ENCODE results near the gene HOXC5.
"Not testable (repeated sequence)": the region's sequence is repeated elsewhere in the genome, so short reads cannot be mapped to it uniquely, and the experiment has no call there.

The HOXC5 gene

GRCh38 chr12:54037360-54038283 is 4.8 kb downstream of the HOXC5 start:
- peak overlapping the region; percentile 18 for H3K4me3 ChIP-seq (ENCODE audit: low read depth, low read length)
- H3K27me3 ChIP-seq (ENCODE audit: control insufficient read depth, insufficient read depth, low read length) = peaks cover 100% of the 10 kb centered on the region
- no peak overlapping the region for H3K9ac ChIP-seq (ENCODE audit: low read depth, low read length)
- peaks cover 2% of the 10 kb centered on the region for H3K4me1 ChIP-seq (ENCODE audit: control insufficient read depth, insufficient read depth, low read length)
- H3K9me3 ChIP-seq (ENCODE audit: control insufficient read depth, insufficient read depth, low read length) = no peaks in the 10 kb centered on the region
- H3K36me3 ChIP-seq (ENCODE audit: control insufficient read depth, insufficient read depth, low read length) = no peaks in the 10 kb centered on the region

DNA sequence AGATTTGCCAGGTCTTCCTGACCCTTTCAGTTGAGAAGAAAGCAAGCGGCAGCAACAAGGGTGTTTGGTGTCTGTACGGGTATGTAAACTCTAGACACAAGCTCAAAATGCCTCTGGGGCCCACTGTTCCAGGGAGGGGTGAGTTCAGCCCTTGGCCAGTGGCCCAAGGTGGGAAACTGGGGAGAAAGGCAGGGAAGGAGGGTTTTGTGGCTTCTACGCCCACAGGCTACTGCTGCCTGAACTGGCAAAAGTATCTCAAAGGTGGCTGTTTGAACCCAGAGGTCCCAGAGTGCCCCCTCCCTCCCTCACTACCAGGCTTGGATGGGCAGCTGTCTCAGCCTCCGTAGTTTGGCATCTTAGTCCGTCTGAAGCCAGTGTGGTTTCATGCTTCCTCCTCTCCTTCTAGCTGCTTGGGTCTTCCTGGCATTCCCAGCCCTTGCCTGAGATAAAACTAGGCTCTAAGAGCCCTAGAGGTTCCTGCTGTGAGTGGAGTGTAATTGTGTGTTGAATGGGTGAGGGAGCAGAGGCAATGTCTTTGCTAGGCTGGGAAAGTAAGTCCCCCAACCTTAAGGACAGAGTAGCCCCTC is 5.5 kb downstream of the HOXC5 start:
- no peak overlapping the region for H3K9ac ChIP-seq (ENCODE audit: low read depth, low read length)
- peaks cover 100% of the 10 kb centered on the region for H3K27me3 ChIP-seq (ENCODE audit: control insufficient read depth, insufficient read depth, low read length)
- H3K9me3 ChIP-seq (ENCODE audit: control insufficient read depth, insufficient read depth, low read length) = no peaks in the 10 kb centered on the region
- no peak overlapping the region for H3K4me3 ChIP-seq (ENCODE audit: low read depth, low read length)
- peaks cover 1% of the 10 kb centered on the region for H3K4me1 ChIP-seq (ENCODE audit: control insufficient read depth, insufficient read depth, low read length)
- H3K36me3 ChIP-seq (ENCODE audit: control insufficient read depth, insufficient read depth, low read length) = no peaks in the 10 kb centered on the region

DNA sequence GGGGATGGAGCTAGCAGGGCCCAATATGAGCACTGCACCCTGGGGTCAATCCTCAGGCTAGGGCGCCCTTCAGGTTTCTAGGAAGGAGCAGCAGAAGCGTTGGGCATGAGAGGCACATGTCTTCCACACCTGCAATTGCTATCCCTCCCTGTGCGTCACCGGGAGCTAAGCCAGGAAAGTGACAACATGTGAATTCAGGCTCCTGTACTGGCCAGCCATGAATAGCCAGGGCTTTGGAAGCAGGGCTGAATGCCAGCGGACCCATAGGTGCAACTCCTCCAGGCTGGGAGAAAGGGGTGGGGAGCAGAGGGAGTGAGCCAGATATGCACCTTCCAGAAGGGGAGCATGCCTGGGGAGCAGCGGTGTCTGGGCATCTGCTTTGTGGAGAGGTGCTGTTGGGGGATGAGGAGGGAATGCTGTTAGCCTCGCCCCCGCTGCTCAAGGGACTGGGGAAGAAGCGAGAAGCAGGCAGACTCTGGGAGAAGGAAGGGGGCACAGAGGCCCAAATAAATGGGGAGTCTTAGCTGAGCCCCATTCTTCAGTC is 6.1 kb downstream of the HOXC5 start:
- H3K9ac ChIP-seq (ENCODE audit: low read depth, low read length) = no peak overlapping the region
- H3K4me3 ChIP-seq (ENCODE audit: low read depth, low read length) = no peak overlapping the region
- H3K27me3 ChIP-seq (ENCODE audit: control insufficient read depth, insufficient read depth, low read length) = peaks cover 100% of the 10 kb centered on the region

GRCh38 chr12:54039417-54040147 is 6.7 kb downstream of the HOXC5 start:
- H3K36me3 ChIP-seq (ENCODE audit: control insufficient read depth, insufficient read depth, low read length) = no peaks in the 10 kb centered on the region
- no peak overlapping the region for H3K9ac ChIP-seq (ENCODE audit: low read depth, low read length)
- no peaks in the 10 kb centered on the region for H3K4me1 ChIP-seq (ENCODE audit: control insufficient read depth, insufficient read depth, low read length)
- no peaks in the 10 kb centered on the region for H3K9me3 ChIP-seq (ENCODE audit: control insufficient read depth, insufficient read depth, low read length)
- no peak overlapping the region for H3K4me3 ChIP-seq (ENCODE audit: low read depth, low read length)
- peaks cover 100% of the 10 kb centered on the region for H3K27me3 ChIP-seq (ENCODE audit: control insufficient read depth, insufficient read depth, low read length)

More for the DNA sequence above, 6.1 kb downstream of the HOXC5 start:
- no peaks in the 10 kb centered on the region for H3K9me3 ChIP-seq (ENCODE audit: control insufficient read depth, insufficient read depth, low read length)
- H3K36me3 ChIP-seq (ENCODE audit: control insufficient read depth, insufficient read depth, low read length) = no peaks in the 10 kb centered on the region
- no peaks in the 10 kb centered on the region for H3K4me1 ChIP-seq (ENCODE audit: control insufficient read depth, insufficient read depth, low read length)

GRCh38 chr12:54040148-54040494 is 7.3 kb downstream of the HOXC5 start:
- H3K4me1 ChIP-seq (ENCODE audit: control insufficient read depth, insufficient read depth, low read length) = no peaks in the 10 kb centered on the region
- H3K9ac ChIP-seq (ENCODE audit: low read depth, low read length) = no peak overlapping the region
- H3K27me3 ChIP-seq (ENCODE audit: control insufficient read depth, insufficient read depth, low read length) = peaks cover 100% of the 10 kb centered on the region
- H3K9me3 ChIP-seq (ENCODE audit: control insufficient read depth, insufficient read depth, low read length) = no peaks in the 10 kb centered on the region
- no peaks in the 10 kb centered on the region for H3K36me3 ChIP-seq (ENCODE audit: control insufficient read depth, insufficient read depth, low read length)
- H3K4me3 ChIP-seq (ENCODE audit: low read depth, low read length) = no peak overlapping the region

GRCh38 chr12:54040648-54041047 is 7.8 kb downstream of the HOXC5 start:
- peaks cover 100% of the 10 kb centered on the region for H3K27me3 ChIP-seq (ENCODE audit: control insufficient read depth, insufficient read depth, low read length)
- H3K4me3 ChIP-seq (ENCODE audit: low read depth, low read length) = no peak overlapping the region
- no peak overlapping the region for H3K9ac ChIP-seq (ENCODE audit: low read depth, low read length)
- no peaks in the 10 kb centered on the region for H3K4me1 ChIP-seq (ENCODE audit: control insufficient read depth, insufficient read depth, low read length)
- no peaks in the 10 kb centered on the region for H3K9me3 ChIP-seq (ENCODE audit: control insufficient read depth, insufficient read depth, low read length)
- no peaks in the 10 kb centered on the region for H3K36me3 ChIP-seq (ENCODE audit: control insufficient read depth, insufficient read depth, low read length)

DNA sequence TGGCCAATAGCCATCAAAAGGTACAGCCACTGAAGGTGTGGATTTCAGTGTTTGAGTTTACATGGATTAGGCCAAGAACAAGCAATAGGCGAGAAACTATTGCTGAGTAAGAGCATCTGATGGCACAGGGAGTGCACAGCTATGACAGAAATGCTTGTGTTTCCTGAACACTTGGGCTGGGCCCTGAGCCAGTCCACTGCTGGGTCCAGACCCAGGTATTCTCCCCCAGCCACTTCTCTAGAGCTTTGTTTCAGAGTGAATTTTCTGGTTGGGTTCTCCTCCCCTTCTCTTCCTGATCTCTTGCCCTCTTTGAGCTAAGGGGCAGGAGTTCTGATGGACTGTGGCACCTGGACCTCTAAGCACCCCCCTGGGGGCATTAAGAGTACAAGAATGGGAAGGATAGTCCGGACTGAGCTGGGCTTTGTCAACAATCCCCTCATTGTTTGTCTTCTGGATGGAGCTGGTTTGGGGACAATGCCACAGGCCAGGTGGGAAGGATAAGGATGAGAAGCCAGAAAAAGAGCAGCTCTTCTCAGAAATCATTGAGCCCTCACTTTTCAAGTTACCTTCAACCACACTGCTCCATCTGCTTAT is 8.3 kb downstream of the HOXC5 start:
- H3K36me3 ChIP-seq (ENCODE audit: control insufficient read depth, insufficient read depth, low read length) = no peaks in the 10 kb centered on the region
- H3K9me3 ChIP-seq (ENCODE audit: control insufficient read depth, insufficient read depth, low read length) = no peaks in the 10 kb centered on the region
- H3K9ac ChIP-seq (ENCODE audit: low read depth, low read length) = no peak overlapping the region
- peaks cover 100% of the 10 kb centered on the region for H3K27me3 ChIP-seq (ENCODE audit: control insufficient read depth, insufficient read depth, low read length)
- H3K4me3 ChIP-seq (ENCODE audit: low read depth, low read length) = no peak overlapping the region
- no peaks in the 10 kb centered on the region for H3K4me1 ChIP-seq (ENCODE audit: control insufficient read depth, insufficient read depth, low read length)

- H3K36me3 ChIP-seq (ENCODE audit: control insufficient read depth, insufficient read depth, low read length); H3K9me3 ChIP-seq (ENCODE audit: control insufficient read depth, insufficient read depth, low read length); H3K9ac ChIP-seq (ENCODE audit: low read depth, low read length); H3K4me1 ChIP-seq (ENCODE audit: control insufficient read depth, insufficient read depth, low read length); H3K4me3 ChIP-seq (ENCODE audit: low read depth, low read length): not testable (repeated sequence)
- peaks cover 100% of the 10 kb centered on the region for H3K27me3 ChIP-seq (ENCODE audit: control insufficient read depth, insufficient read depth, low read length)
These were observed 9.2 kb downstream of the HOXC5 start for GRCh38 chr12:54042033-54042432.

DNA sequence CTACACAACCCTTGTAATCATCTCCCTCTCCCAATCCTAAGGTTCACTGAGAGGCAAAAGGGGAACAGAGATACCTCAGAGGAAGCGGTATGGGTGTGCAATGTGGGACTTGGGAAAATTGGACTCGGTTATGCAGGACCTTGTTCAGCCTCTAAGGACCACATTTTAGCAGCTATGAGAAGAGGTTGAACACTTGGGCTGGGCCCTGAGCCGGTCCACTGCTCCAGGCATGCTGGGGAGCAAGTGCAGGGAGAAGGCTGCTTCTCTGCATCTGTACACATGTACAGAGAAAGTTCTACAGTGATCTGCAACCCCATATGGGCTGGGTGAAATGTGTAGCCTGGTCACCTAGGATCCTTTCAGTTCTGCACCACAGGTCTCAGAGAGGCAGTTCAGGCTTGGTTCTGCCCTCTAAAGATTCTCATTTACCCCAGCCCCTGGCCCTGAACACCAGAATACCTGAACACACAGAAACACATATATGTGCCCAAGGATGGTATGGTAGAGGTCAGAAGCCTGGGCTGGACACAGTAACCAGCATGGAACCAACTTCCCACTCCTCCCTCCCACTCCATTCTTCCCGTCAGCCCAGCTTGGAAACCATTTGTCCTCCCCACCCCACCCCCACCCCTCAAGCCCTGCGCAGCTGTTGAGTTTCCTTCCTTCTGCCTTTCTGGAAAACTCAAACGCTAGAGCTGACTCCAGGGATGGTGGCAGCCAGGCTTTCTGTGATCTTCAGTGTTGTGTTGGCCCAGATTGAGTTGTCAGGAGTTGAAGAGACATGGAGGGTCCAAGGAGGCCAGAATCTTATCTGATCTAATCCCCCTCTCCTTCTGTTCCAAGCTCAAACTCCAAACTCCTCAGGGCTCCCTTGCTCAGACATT is 10.4 kb downstream of the HOXC5 start:
- Histone ChIP-seq H3K9ac (ENCODE audit: low read depth, low read length) (no peak overlapping the region), H3K9me3 (ENCODE audit: control insufficient read depth, insufficient read depth, low read length) (no peaks in the 10 kb centered on the region), H3K4me3 (ENCODE audit: low read depth, low read length) (peak overlapping the region; percentile 18), H3K36me3 (ENCODE audit: control insufficient read depth, insufficient read depth, low read length) (no peaks in the 10 kb centered on the region), H3K4me1 (ENCODE audit: control insufficient read depth, insufficient read depth, low read length) (no peaks in the 10 kb centered on the region), H3K27me3 (ENCODE audit: control insufficient read depth, insufficient read depth, low read length) (peaks cover 100% of the 10 kb centered on the region)

- no peak overlapping the region for H3K4me3 ChIP-seq (ENCODE audit: low read depth, low read length)
- H3K9ac ChIP-seq (ENCODE audit: low read depth, low read length) = no peak overlapping the region
- no peaks in the 10 kb centered on the region for H3K9me3 ChIP-seq (ENCODE audit: control insufficient read depth, insufficient read depth, low read length)
- H3K36me3 ChIP-seq (ENCODE audit: control insufficient read depth, insufficient read depth, low read length) = no peaks in the 10 kb centered on the region
- H3K27me3 ChIP-seq (ENCODE audit: control insufficient read depth, insufficient read depth, low read length) = peaks cover 100% of the 10 kb centered on the region
- no peaks in the 10 kb centered on the region for H3K4me1 ChIP-seq (ENCODE audit: control insufficient read depth, insufficient read depth, low read length)
These were observed 11.7 kb downstream of the HOXC5 start for GRCh38 chr12:54044425-54045103.

Data from iPS-15b (cell line).